Ishikawa (cell line): ENCODE results near the gene MGMT.

Source experiments
- NFIC ChIP-seq: IDR thresholded peaks from 2 replicates; pipeline ENCODE4 v1.6.1; 2012
- RAD21 ChIP-seq: IDR thresholded peaks from 2 replicates; pipeline ENCODE4 v1.6.1; 2012; ENCODE audit warnings: low read depth
- TF ChIP-seq, protein P1 (sequence below): IDR thresholded peaks from 2 replicates; pipeline ENCODE4 v1.6.1; 2012

DNA sequence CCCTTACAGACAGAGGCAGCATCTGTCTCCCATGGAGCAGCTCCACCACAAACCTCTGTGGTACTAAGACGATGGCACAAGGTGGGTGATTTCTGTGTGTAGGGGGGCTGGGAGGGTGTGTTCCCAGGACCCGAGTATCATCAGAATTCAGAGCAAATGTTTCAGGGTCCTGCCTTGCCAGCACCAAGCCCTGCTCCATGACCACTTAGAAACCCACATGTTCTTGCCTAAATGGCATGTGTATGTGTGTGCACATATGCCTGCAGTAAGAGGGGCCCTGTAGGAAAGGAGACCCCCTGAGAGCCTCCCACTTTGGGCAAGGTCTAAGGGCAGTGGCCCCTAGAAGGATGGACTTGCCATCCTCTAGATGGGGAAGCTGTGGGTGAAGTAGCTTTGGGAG is 17.1 kb upstream of the MGMT start:
- TF ChIP-seq, protein P1, sequence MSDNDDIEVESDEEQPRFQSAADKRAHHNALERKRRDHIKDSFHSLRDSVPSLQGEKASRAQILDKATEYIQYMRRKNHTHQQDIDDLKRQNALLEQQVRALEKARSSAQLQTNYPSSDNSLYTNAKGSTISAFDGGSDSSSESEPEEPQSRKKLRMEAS: no peak
- TF ChIP-seq RAD21 (no peak), NFIC (no peak)
